M059J (cell line): ENCODE measurements around the gene GOLGA6D. TPM values are rescaled to one million over a fixed set of nuclear protein-coding genes. Genes with fewer than 3 reads are reported as not detected.
A peak's percentile ranks its signal among the peaks of the same experiment; 100 is the strongest.
"Not testable (repeated sequence)": the region's sequence is repeated elsewhere in the genome, so short reads cannot be mapped to it uniquely, and the experiment has no call there.

ENCODE experiments used
- DNase-seq: peaks from one replicate; pipeline ENCODE4 v3.0.0-alpha.2; 2012; ENCODE audit warnings: low read depth
- total RNA-seq: library from RNA; depleted of rRNA; stranded (reverse); fragments of >200 nt; shearing (Covaris generic); gene quantifications from 2 replicates; pipeline ENCODE4 v1.2.3, GENCODE V29; 2014; rRNA removed

The GOLGA6D gene
- total RNA-seq, 1 experiment from 2014 or later: not detected

DNA sequence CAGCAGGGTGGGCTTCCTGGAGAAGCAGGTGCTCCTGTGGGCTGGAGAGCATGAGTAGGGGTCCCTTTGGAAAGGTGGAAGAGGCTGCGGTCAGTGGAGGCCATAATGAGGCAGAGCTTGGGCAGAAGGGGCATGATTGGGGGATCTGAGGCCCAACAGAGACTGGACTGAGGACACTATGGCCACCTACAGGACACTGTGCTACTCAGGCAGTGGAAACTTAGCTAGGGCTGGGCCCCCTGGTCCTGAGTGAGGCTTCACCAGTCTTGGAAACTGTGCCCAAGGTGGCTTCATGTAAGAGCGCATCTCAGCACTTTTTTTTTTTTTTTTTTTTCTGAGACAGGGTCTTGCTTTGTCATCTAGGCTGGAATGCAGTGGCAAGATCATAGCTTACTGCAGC is 46.9 kb downstream of the GOLGA6D start:
- DNase-seq: no peak

DNA sequence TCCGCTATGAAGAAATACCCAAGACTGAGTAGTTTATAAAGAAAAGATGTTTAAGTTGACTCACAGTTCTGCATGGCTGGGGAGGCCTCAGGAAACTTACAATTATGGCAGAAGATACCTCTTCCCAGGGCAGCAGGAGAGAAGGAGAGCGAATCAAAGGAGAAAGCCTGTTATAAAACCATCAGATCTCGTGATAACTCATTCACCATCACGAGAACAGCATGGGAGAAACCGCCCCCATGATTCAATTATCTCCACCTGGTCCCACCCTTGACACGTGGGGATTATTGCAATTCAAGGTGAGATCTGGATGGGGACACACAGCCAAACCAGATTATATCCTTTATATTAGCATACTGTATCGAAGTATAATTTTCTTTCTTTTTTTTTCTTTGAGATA is 49.5 kb downstream of the GOLGA6D start:
- DNase-seq: not testable (repeated sequence)

DNA sequence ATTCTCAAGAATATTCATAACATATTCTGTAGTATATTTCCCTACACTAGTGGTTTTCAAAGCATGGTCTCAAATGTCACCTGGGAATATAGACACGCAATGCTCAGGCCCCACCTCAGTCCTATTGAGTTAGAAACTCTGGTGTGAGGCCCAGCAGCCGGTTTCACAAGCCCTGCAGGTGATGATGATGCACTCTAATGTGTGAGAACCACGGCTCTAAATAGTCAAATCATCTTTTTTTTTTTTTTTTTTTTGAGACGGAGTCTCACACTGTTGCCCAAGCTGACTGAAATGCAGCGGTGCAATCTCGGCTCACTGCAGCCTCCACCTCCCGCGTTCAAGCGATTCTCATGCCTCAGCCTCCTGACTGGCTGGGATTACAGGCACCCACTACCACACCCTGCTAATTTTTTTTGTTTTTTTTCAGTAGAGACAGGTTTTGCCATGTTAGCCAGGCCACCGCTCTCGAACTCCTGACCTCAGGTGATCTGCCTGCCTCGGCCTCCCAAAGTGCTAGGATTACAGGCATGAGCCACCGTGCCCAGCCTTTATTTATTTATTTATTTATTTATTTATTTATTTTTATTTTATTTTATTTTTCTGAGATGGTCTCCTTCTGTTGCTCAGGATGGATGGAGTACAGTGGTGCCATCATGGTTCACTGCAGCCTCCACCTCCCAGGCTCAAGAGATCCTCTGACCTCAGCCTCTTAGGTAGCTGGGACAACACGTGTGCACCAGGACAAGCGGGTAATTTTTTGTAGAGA is 51.2 kb downstream of the GOLGA6D start:
- DNase-seq: not testable (repeated sequence)

DNA sequence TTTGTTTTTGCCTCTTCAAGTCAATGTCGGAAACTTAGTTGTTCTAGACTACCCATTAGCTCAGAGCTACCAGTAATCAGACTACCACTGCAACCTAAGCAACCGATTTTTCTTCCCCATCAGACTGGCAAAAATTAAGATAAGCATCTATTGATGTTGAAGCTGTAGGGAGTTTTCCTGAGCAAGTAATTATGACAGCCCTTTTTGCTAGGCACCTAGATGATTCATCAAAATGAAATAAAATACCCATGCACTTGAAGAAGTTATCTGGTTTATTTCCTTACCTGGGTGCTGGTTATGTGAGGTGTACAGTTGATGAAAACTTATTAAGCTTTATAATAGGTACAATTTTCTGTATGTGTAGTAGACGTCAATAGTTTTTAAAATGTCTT is 52.7 kb downstream of the GOLGA6D start:
- no peak for DNase-seq

DNA sequence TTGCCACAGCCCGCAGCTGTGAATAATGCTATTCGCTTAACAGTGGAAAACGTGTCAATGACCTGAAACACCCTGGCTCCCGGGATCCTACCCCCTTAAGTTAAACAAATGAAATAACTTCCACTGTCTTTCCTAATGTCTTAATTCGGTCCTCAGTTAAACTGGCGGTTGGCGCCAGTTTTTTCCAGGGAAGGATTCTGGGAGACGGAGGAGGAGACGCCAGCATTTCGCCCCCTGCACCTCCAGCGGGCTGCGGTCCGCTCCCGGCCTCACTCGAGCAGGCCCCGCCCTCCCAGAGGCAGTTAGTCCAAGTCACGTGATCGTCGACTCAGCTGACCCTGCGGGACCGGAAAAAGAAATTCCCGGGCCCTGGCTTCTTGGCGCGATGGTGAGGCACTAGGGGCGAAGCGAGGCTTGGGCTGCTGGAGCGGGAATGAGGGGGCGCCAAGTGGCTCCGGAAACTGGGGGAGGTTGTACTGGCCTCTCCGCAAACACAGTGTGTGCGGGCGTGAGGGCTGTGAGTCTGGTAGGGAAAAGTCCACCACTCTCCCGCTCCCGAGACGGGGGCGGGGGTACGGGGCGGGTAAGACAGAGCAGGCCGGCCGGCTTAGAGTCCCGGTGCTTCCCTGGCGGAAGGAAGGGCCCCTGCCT is 53.2 kb downstream of the GOLGA6D start, which contains the start of gene COMMD4:
COMMD4 (plus strand) TSS at position 359 of the 651 bp plus-strand sequence; CDS start at position 386, 27 bp downstream.
- DNase-seq: peak; percentile 94

DNA sequence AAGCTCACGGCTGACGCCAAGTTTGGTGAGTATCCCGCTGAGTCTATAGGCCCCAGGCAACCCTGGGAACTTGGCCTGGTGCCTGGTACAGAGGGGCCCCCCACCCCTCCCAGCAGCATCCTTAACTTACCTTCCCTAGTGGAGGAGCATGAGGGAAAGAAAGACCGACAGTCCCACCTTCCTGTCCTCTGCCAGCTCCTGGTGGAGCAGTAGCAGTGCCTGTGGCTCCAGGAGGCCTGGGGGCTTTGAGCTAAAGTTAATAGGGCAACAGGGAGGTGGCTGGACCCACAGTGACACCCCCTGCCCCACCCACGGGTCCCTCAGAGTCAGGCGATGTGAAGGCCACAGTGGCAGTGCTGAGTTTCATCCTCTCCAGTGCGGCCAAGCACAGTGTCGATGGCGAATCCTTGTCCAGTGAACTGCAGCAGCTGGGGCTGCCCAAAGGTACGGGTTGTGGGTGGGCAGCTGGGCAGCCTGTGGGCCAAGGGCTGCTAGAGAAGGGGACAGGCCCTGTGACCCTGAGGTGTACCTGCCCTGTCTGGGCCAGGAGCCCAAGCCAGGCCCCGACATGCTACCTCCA is 56.1 kb downstream of the GOLGA6D start:
- no peak for DNase-seq

DNA sequence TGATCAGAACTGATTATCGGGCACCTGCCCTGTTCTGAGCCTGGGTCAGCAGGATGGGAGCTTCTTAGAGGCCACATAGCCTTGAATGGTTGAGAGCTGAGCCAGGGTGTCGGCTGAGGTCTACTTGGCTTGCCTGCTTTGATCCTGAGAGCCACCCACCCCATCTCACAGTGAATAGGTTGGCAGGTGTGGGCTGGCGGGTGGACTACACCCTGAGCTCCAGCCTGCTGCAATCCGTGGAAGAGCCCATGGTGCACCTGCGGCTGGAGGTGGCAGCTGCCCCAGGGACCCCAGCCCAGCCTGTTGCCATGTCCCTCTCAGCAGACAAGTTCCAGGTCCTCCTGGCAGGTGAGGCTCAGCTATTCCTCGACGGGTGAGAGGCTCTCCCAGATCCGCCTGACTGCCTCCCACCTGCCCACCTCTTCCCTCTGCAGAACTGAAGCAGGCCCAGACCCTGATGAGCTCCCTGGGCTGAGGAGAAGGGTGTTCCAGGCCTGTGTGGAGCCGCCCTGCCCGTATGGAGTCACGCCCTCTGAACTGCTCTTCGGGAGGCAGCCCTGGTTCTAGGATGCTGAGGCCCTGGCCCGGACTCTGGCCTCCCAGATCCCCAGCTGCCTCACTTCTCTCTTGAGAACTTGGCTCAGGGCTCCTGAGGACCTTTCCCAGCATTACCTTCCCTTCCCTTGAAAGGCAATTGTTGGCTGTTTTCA is 57.1 kb downstream of the GOLGA6D start:
- DNase-seq: no peak

DNA sequence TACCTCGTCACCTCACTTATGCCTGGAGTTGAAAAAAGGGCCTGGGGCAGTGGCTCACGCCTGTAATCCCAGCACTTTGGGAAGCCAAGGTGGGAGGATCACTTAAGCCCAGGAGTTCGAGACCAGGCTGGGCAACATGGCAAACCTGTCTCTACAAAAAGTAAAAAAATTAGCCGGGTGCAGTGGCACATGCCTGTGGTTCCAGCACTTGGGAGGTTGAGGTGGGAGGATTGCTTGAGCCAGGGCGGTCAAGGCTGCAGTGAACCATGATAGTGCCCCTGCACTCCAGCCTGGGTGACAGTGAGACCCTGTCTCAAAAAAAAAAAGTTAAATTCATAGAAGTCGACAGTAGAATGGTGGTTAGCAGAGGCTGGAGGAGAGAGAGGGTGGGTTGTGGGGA is 59.6 kb downstream of the GOLGA6D start:
- no peak for DNase-seq

DNA sequence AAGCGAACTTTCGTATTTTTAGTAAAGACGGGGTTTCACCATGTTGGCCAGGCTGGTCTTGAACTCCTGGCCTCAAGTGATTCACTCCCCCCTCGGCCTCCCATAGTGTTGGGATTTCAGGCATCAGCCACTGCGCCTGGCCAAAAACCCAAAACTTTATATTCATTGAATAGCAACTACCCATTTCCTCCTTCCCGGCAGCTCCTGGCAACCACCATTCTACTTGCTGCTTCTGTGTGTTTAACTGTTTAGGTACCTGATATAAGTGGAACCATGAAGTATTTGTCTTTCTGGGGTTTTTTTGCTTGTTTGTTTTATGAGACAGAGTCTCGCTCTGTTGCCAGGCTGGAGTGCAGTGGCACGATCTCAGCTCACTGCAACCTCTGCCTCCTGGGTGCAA is 61.3 kb downstream of the GOLGA6D start:
- not testable (repeated sequence) for DNase-seq

Other genes starting within 250 kb of the GOLGA6D start
- gene C15orf39, start 81.0 kb upstream of the GOLGA6D start, total RNA-seq: 8.5 and 11.5 TPM in 2 replicates
- gene GOLGA6C, start 24.5 kb upstream of the GOLGA6D start, total RNA-seq: not detected in 2 replicates
- gene COMMD4, start 53.2 kb downstream of the GOLGA6D start, total RNA-seq: 94.9 and 127 TPM in 2 replicates
- gene NEIL1, start 64.2 kb downstream of the GOLGA6D start, total RNA-seq: 0.91 TPM in 1 of 2 replicates, not detected in the other
- gene MAN2C1, start 85.8 kb downstream of the GOLGA6D start, total RNA-seq: 23.3 and 33.7 TPM in 2 replicates
- gene SIN3A, start 168.9 kb downstream of the GOLGA6D start, total RNA-seq: 38.5 and 39.7 TPM in 2 replicates